GM21367 (cell line): ENCODE results near the gene ELP6.
"Not testable (repeated sequence)": the region's sequence is repeated elsewhere in the genome, so short reads cannot be mapped to it uniquely, and the experiment has no call there.

Experiments used
- ATAC-seq: cut with Tn5 transposase; IDR thresholded peaks from one replicate; pipeline ENCODE4 v1.9.1; 2021; ENCODE audit not compliant: unreplicated experiment

ELP6 gene

GRCh38 chr3:47469616-47470015 lies 43.9 kb downstream of the ELP6 start:
- no peak for ATAC-seq

DNA sequence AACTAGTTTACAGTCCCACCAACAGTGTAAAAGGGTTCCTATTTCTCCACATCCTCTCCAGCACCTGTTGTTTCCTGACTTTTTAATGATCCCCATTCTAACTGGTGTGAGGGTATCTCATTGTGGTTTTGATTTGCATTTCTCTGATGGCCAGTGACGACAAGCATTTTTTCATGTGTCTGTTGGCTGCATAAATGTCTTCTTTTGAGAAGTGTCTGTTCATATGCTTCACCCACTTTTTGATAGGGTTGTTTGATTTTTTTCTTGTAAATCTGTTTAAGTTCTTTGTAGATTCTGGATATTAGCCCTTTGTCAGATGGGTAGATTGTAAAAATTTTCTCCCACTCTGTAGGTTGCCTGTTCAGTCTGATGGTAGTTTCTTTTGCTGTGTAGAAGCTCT lies 45.2 kb downstream of the ELP6 start:
- not testable (repeated sequence) for ATAC-seq

GRCh38 chr3:47464588-47464987 lies 48.9 kb downstream of the ELP6 start:
- ATAC-seq: no peak

- ATAC-seq: not testable (repeated sequence)
Observed at GRCh38 chr3:47459534-47460085, 53.9 kb downstream of the ELP6 start.

DNA sequence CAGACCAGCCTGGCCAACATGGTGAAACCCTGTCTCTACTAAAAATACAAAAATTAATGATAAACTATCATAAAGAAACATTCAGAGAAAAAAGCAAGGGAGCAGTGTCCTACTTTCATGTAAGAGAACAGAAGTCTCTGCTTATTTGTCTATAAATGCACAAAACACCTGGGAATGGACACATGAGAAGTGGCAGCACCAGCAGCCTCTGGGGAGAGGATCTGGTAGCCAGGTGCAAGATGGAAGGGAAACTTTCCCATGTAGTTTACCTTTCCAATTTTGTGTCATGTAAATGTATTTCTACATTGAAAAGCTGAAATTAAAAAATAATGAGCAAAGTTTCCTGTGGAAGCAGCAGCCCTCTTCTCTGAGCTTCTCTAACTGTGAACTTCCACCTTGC lies 56.5 kb downstream of the ELP6 start:
- no peak for ATAC-seq

DNA sequence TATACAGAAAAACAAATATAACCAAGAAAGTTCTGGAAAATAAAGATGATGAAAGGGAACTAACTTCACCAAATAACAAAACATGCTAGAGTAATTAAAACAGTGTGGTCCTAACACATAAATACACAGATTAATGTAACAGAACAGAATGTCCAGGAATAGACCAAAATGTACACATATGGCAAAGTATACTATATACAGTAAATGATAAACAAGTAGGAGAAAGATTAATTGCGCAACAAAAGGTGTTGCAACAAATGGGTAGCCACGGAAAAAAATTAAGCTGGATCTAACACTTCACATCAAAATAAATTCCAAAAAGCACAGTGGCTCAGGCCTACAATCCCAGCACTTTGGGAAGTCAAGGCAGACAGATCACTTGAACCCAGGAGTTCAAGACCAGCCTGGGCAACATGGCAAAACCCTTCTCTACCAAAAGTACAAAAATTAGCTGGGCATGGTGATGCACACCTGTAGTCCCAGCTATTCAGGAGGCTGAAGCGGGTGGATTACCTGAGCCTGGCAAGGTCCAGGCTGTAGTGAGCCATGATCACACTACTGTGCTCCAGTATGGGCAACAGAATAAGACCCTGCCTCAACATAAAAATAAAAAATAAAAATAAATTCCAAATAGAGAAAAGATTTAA lies 57.6 kb downstream of the ELP6 start:
- ATAC-seq: no peak

DNA sequence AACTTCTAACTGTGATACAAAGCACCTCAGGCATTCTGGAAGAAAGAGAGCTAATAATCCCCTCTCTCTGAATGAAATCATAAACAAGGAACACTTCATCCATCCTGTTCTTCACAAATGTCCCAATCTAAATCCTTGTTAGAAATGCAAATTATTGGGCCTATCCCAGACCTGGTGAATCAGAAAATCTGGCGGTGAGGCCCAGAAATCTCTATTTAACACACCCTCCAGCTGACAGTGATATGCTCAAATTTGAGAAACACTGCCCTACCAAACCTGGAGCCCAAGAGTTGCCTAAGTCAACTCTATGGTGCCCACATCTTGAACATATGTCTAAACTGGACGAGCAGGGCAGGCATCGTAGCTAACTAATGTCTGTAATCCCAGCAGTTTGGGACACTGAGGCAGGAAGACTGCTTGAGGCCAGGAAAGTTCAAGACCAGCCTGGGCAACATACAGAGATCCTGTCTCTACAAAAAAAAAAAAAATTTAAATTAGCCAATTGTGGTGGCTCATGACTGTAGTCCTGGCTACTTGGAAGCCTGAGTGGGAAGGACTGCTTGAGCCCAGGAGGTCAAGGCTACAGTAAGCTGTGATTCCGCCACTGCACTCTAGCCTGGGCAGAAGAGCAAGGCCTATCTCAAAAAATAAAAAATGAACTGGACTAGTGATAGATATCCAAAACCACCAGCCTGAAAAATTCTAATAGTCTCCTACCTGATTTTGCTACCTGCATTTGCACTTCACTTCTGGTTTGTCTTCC lies 60.9 kb downstream of the ELP6 start:
- no peak for ATAC-seq
